ENCODE results near the gene KDM1A.
A peak's percentile ranks its signal among the peaks of the same experiment; 100 is the strongest.

Gene KDM1A

GRCh38 chr1:23118957-23119792 lies 99.9 kb downstream of the KDM1A start:
- H3K4me1 ChIP-seq (ENCODE audit: low read depth, poor library complexity, severe bottlenecking): peaks cover 30% of the 10 kb centered on the region
- no peak overlapping the region for H3K27ac ChIP-seq
- peak overlapping the region; percentile 29; the same call in 1 of the 2 replicates for H3K4me2 ChIP-seq
- H3K9ac ChIP-seq: no peak overlapping the region
- H3K79me2 ChIP-seq (ENCODE audit: insufficient read depth, low read depth): 0 out of 2 replicates have a peak, but pooled peaks cover 5% of the 10 kb centered on the region
- no peak overlapping the region for H2AFZ ChIP-seq (ENCODE audit: low read depth)
- no peak for TF ChIP-seq CTCF (conservative IDR thresholded peaks at IDR 0.05; ENCODE audit: low read depth, low read length)
- H3K4me3 ChIP-seq (IDR thresholded peaks at IDR 0.05; ENCODE audit: insufficient read depth, low read depth, low read length): no peak overlapping the region
- H3K27me3 ChIP-seq (ENCODE audit: insufficient read depth, low read depth): no peaks in the 10 kb centered on the region
- H3K36me3 ChIP-seq (ENCODE audit: insufficient read depth): no peaks in the 10 kb centered on the region
- H4K20me1 ChIP-seq (ENCODE audit: insufficient read depth): no peaks in the 10 kb centered on the region

- Histone ChIP-seq H3K27me3 (ENCODE audit: insufficient read depth, low read depth) (no peaks in the 10 kb centered on the region), H4K20me1 (ENCODE audit: insufficient read depth) (no peaks in the 10 kb centered on the region), H3K9ac (no peak overlapping the region), H3K4me2 (no peak overlapping the region), H2AFZ (ENCODE audit: low read depth) (no peak overlapping the region), H3K79me2 (ENCODE audit: insufficient read depth, low read depth) (0 out of 2 replicates have a peak, but pooled peaks cover 5% of the 10 kb centered on the region), H3K36me3 (ENCODE audit: insufficient read depth) (no peaks in the 10 kb centered on the region), H3K4me3 (IDR thresholded peaks at IDR 0.05; ENCODE audit: insufficient read depth, low read depth, low read length) (no peak overlapping the region), H3K4me1 (ENCODE audit: low read depth, poor library complexity, severe bottlenecking) (peaks cover 29% of the 10 kb centered on the region), H3K27ac (no peak overlapping the region)
- TF ChIP-seq CTCF (conservative IDR thresholded peaks at IDR 0.05; ENCODE audit: low read depth, low read length): no peak
Measured at GRCh38 chr1:23120383-23120782, 101.1 kb downstream of the KDM1A start.

GRCh38 chr1:23122023-23122748 lies 102.9 kb downstream of the KDM1A start:
- no peak overlapping the region for H3K27ac ChIP-seq
- no peak overlapping the region for H3K4me2 ChIP-seq
- H3K79me2 ChIP-seq (ENCODE audit: insufficient read depth, low read depth): 0 out of 2 replicates have a peak, but pooled peaks cover 5% of the 10 kb centered on the region
- peaks cover 35% of the 10 kb centered on the region for H3K4me1 ChIP-seq (ENCODE audit: low read depth, poor library complexity, severe bottlenecking)
- H4K20me1 ChIP-seq (ENCODE audit: insufficient read depth): no peaks in the 10 kb centered on the region
- TF ChIP-seq CTCF (conservative IDR thresholded peaks at IDR 0.05; ENCODE audit: low read depth, low read length): no peak
- no peaks in the 10 kb centered on the region for H3K36me3 ChIP-seq (ENCODE audit: insufficient read depth)
- no peaks in the 10 kb centered on the region for H3K27me3 ChIP-seq (ENCODE audit: insufficient read depth, low read depth)
- no peak overlapping the region for H3K9ac ChIP-seq
- no peak overlapping the region for H3K4me3 ChIP-seq (IDR thresholded peaks at IDR 0.05; ENCODE audit: insufficient read depth, low read depth, low read length)
- no peak overlapping the region for H2AFZ ChIP-seq (ENCODE audit: low read depth)

GRCh38 chr1:23122796-23123195 lies 103.5 kb downstream of the KDM1A start:
- 0 out of 2 replicates have a peak, but pooled peaks cover 5% of the 10 kb centered on the region for H3K79me2 ChIP-seq (ENCODE audit: insufficient read depth, low read depth)
- no peak overlapping the region for H3K27ac ChIP-seq
- no peaks in the 10 kb centered on the region for H3K36me3 ChIP-seq (ENCODE audit: insufficient read depth)
- peaks cover 35% of the 10 kb centered on the region for H3K4me1 ChIP-seq (ENCODE audit: low read depth, poor library complexity, severe bottlenecking)
- TF ChIP-seq CTCF (conservative IDR thresholded peaks at IDR 0.05; ENCODE audit: low read depth, low read length): no peak
- no peaks in the 10 kb centered on the region for H3K27me3 ChIP-seq (ENCODE audit: insufficient read depth, low read depth)
- H2AFZ ChIP-seq (ENCODE audit: low read depth): no peak overlapping the region
- no peak overlapping the region for H3K9ac ChIP-seq
- H3K4me2 ChIP-seq: no peak overlapping the region
- no peaks in the 10 kb centered on the region for H4K20me1 ChIP-seq (ENCODE audit: insufficient read depth)
- no peak overlapping the region for H3K4me3 ChIP-seq (IDR thresholded peaks at IDR 0.05; ENCODE audit: insufficient read depth, low read depth, low read length)

Measured in KMS-11 (cell line).